Measurements from ENCODE around the gene SLC27A3. TPM values are rescaled to one million over a fixed set of nuclear protein-coding genes. Genes with fewer than 3 reads are reported as not detected.

The SLC27A3 gene
- total and polyA plus RNA-seq, 7 donors, result 1.6 to 45.7 (median 22.8) TPM

DNA sequence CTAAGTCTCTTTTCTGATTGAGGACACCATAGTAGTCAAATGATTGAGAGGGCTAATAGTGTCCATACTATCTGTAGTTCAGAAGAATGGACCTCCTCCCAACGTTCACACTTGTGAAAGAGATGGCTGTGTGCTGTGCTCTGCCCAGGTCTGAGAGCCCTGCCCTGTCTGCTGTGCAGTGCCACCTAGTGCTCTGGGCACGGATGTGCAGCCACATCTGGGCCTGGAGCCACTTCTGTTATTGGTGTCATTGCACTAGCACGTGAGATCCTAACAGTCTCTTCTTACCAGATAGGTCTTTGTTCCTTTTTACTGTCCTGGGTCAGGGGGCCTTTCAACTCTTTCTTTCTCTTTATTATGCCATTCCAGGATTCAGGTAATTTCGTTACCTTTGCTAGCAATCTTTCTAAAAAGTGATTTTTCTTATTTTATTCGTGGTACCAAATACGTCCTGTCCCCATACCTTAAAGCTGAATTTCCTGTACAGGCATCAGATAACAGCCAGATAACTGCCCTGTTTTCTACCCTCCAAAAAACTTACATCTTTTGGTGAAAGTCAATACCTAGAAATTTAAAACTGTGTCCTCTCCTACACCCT lies 25.7 kb upstream of the SLC27A3 start:
- DNase-seq, result peak; percentile 95
- WGBS, 2 donors, result 37 to 46% methylated on average over 6 of the region's 6 CpGs
- peak overlapping the region; percentile 45 to 68 (median 52) for H3K27ac ChIP-seq
- H3K27me3 ChIP-seq, result no peaks in the 10 kb centered on the region
- H3K4me1 ChIP-seq, result peaks cover 0 to 60% (median 11%) of the 10 kb centered on the region in 4 donors
- H3K36me3 ChIP-seq, result peaks cover 6 to 92% (median 32%) of the 10 kb centered on the region in 4 donors
- intact Hi-C loops (cut with DNase I), result loop anchor here (1.0 to 5.0 kb wide), 3 partner anchors 72 to 237 kb away; no protein-coding TSS in a partner anchor
- H3K9me3 ChIP-seq, result no peaks in the 10 kb centered on the region
- TF ChIP-seq CTCF (IDR thresholded peaks at IDR 0.05) (peak; percentile 82 to 90 (median 88)), EP300 (IDR thresholded peaks at IDR 0.05) (no peak), POLR2AphosphoS5 (IDR thresholded peaks at IDR 0.05) (peak; percentile 38 to 66 (median 51)), POLR2A (IDR thresholded peaks at IDR 0.05) (no peak)
- H3K4me3 ChIP-seq, result no peak overlapping the region

GRCh38 chr1:153750026-153750995 lies 24.9 kb upstream of the SLC27A3 start:
- Histone ChIP-seq H3K4me3 (no peak overlapping the region), H3K9me3 (no peaks in the 10 kb centered on the region), H3K27ac (peak overlapping the region; percentile 45 to 68 (median 59)), H3K4me1 (peaks cover 0 to 58% (median 11%) of the 10 kb centered on the region in 4 donors), H3K27me3 (no peaks in the 10 kb centered on the region), H3K36me3 (peaks cover 10 to 92% (median 35%) of the 10 kb centered on the region in 4 donors)
- 35 to 67% methylated on average over 6 of the region's 6 CpGs for WGBS, 2 donors
- DNase-seq, result peak; percentile 77
- intact Hi-C loops (cut with DNase I), result loop anchor here (5.0 kb wide), 1 partner anchor 238 kb away; no protein-coding TSS in a partner anchor
- peak in 3 of 4 donors; percentile 11 to 61 (median 55) for TF ChIP-seq POLR2AphosphoS5 (IDR thresholded peaks at IDR 0.05)
- TF ChIP-seq CTCF (IDR thresholded peaks at IDR 0.05), result no peak

- Histone ChIP-seq H3K27ac (peak overlapping the region; percentile 54 to 68 (median 60)), H3K4me1 (peaks cover 0 to 45% (median 11%) of the 10 kb centered on the region in 4 donors), H3K36me3 (peaks cover 10 to 93% (median 34%) of the 10 kb centered on the region in 4 donors), H3K4me3 (no peak overlapping the region), H3K27me3 (no peaks in the 10 kb centered on the region), H3K9me3 (no peaks in the 10 kb centered on the region)
- TF ChIP-seq EP300 (IDR thresholded peaks at IDR 0.05), result no peak
- no peak for TF ChIP-seq CTCF (IDR thresholded peaks at IDR 0.05)
- TF ChIP-seq POLR2AphosphoS5 (IDR thresholded peaks at IDR 0.05), result peak in 1 of 4 donors; percentile 7
- TF ChIP-seq POLR2A (IDR thresholded peaks at IDR 0.05), result no peak
- 81 to 88% methylated on average over 2 of the region's 2 CpGs for WGBS, 2 donors
- intact Hi-C loops (cut with DNase I), result loop anchor here (5.0 kb wide), 1 partner anchor 240 kb away; no protein-coding TSS in a partner anchor
- no peak for DNase-seq
These were observed 23.1 kb upstream of the SLC27A3 start for GRCh38 chr1:153752072-153752471.

- peak; percentile 92 for DNase-seq
- H3K36me3 ChIP-seq, result peaks cover 10 to 93% (median 33%) of the 10 kb centered on the region in 4 donors
- H3K27me3 ChIP-seq, result no peaks in the 10 kb centered on the region
- no peak overlapping the region for H3K4me3 ChIP-seq
- peak in 3 of 4 donors; percentile 30 to 60 (median 33) for TF ChIP-seq POLR2AphosphoS5 (IDR thresholded peaks at IDR 0.05)
- TF ChIP-seq POLR2A (IDR thresholded peaks at IDR 0.05), result no peak
- no peak for TF ChIP-seq CTCF (IDR thresholded peaks at IDR 0.05)
- peak in 1 of 4 donors; percentile 19 for TF ChIP-seq EP300 (IDR thresholded peaks at IDR 0.05)
- peak overlapping the region; percentile 54 to 68 (median 60) for H3K27ac ChIP-seq
- intact Hi-C loops (cut with DNase I), result loop anchor here (5.0 kb wide), 1 partner anchor 240 kb away; no protein-coding TSS in a partner anchor
- H3K9me3 ChIP-seq, result no peaks in the 10 kb centered on the region
- WGBS, 2 donors, result 86 to 91% methylated on average over 8 of the region's 8 CpGs
- peaks cover 0 to 39% (median 11%) of the 10 kb centered on the region in 4 donors for H3K4me1 ChIP-seq
These were observed 22.5 kb upstream of the SLC27A3 start for GRCh38 chr1:153752571-153753195.

Measured in sigmoid colon (tissue), 7 donors.